Activated naive CD8-positive, alpha-beta T cell treated with anti-CD3 and anti-CD28 coated beads, Interleukin-2, amount 10 ng/mL, durations not matched to agents 7 days and 5 days (primary cell): ENCODE results near the gene PAOX. TPM values are rescaled to one million over a fixed set of nuclear protein-coding genes. Genes with fewer than 3 reads are reported as not detected.
"Not testable (repeated sequence)": the region's sequence is repeated elsewhere in the genome, so short reads cannot be mapped to it uniquely, and the experiment has no call there.

Experiments
- ATAC-seq: fragments of 150-1000 bp; cut with Tn5 transposase; one replicate; pipeline ENCODE4 v1.10.0; 2021; ENCODE audit warnings: low read depth, moderate library complexity
- POLR2A ChIA-PET: fragments of 350-600 bp; sonication (Branson Sonifier 250); formaldehyde crosslinking; loops from one replicate; lab custom pipeline; 2021; ENCODE audit warnings: antibody characterized with exemption; lab: Charles Lee
- DNase-seq: peaks from one replicate; pipeline ENCODE4 v3.0.0; 2021
- H3K27ac Mint-ChIP-seq: one replicate; pipeline ENCODE4 v1.8.0; 2022; ENCODE audit warnings: mild to moderate bottlenecking, mixed read lengths
- H3K27me3 Mint-ChIP-seq: one replicate; pipeline ENCODE4 v1.8.0; 2022; ENCODE audit warnings: mild to moderate bottlenecking, moderate library complexity, mixed read lengths
- H3K36me3 Mint-ChIP-seq: one replicate; pipeline ENCODE4 v1.8.0; 2021; ENCODE audit warnings: mild to moderate bottlenecking, mixed read lengths
- H3K4me1 Mint-ChIP-seq: one replicate; pipeline ENCODE4 v1.8.0; 2021; ENCODE audit warnings: mixed read lengths
- H3K4me3 Mint-ChIP-seq: one replicate; pipeline ENCODE4 v1.8.0; 2022; ENCODE audit warnings: mild to moderate bottlenecking, moderate library complexity, mixed read lengths
- H3K9me3 Mint-ChIP-seq: one replicate; pipeline ENCODE4 v1.8.0; 2021; ENCODE audit warnings: mixed read lengths
- total RNA-seq, 2 experiments: library from RNA; stranded (reverse); gene quantifications; one replicate each; pipeline ENCODE4 v1.2.3, GENCODE V29; 2021

PAOX gene
- total RNA-seq, 2 experiments from 2014 or later, result 7.2 to 9.9 TPM

DNA sequence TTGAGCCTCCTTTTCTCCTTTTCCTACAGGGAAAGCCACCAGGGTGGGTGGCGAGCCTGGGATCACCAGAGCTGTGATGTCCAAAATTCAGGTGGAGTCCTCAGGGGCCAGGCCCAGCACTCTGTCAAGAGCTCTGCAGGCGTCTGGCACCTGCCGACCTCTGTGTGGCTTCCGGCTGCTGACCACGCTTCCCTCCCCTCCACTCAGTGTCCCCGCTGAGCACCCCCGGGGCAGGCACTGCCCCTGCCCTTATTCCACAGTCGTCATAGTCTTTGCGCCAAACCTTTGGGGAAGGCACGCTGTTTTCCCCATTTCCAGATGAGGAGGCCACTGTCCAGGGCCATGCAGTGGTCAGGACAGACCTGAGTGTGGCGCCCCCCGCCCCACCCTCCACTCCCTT lies 22.4 kb downstream of the PAOX start:
- Mint-ChIP-seq H3K27ac (peak overlapping the region; percentile 83), H3K4me3 (peak overlapping the region; percentile 58), H3K27me3 (no peaks in the 10 kb centered on the region), H3K36me3 (peaks cover 35% of the 10 kb centered on the region), H3K4me1 (peaks cover 31% of the 10 kb centered on the region), H3K9me3 (no peaks in the 10 kb centered on the region)
- ATAC-seq (peak; percentile 21), DNase-seq (no peak)
- POLR2A ChIA-PET, result interaction anchor here (1.2 to 1.9 kb wide), 2 partner anchors 11 to 28 kb away, joined by 3 to 12 read pairs; no protein-coding TSS in a partner anchor

DNA sequence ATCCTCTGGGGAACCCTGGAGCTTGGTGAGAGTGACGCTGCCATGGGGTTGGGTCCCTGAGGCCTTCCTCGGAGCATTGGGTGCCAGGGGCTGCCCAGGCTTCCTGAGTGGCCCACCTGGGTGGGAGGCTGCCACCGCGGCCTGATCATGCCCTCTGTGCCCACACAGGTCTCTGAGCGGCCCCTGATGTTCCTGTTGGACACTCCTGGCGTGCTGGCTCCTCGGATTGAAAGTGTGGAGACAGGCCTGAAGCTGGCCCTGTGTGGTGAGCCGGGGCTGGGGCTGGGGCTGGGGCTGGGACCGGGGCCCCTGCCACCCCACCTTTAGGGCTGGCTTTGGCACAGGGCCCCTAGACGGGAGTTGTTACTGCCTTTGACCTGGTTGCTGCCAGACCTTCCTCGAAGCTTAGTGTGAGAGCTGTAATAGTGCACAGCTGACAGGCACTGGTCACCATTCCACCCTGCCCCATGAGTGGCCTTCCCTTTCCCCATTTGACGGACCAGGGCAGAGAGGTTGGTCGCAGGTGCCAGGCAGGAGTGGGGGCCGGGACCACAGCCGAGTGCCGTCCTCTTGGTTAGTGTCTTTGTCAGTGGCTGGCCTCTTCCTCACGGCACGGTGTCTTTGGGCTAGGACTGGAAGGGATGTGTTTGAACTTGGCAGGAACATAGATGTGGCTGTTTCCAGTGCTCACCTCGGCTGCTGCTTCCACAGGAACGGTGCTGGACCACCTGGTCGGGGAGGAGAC lies 23.1 kb downstream of the PAOX start:
- POLR2A ChIA-PET, result interaction anchor here (1.9 kb wide), 1 partner anchor 12 kb away, joined by 12 read pairs; no protein-coding TSS in a partner anchor

DNA sequence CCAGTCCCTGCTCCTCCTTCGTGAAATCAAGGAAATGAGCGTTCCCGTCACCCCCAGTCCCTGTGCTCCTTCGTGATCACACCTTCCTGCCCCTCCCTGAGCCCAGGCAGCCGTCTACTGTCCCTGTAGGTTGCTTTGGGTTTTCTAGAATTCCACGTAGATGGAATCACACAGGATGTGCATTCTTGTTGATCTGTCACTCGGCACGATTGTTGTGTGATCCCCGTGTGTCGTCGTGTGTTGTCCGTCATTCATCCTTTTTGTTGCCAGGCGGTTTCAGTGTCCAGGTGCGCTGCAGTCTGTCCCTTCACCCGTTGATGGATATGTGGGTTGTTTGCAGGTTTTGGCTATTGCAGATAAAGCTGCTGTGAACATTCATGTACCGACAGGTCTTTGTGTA lies 24.3 kb downstream of the PAOX start:
- peaks cover under 1% of the 10 kb centered on the region for H3K9me3 Mint-ChIP-seq
- ATAC-seq (no peak), DNase-seq (no peak)
- H3K4me1 Mint-ChIP-seq, result peaks cover 36% of the 10 kb centered on the region
- H3K4me3 Mint-ChIP-seq, result no peak overlapping the region
- H3K36me3 Mint-ChIP-seq, result peaks cover 44% of the 10 kb centered on the region
- H3K27ac Mint-ChIP-seq, result no peak overlapping the region
- POLR2A ChIA-PET, result no interaction called here
- H3K27me3 Mint-ChIP-seq, result no peaks in the 10 kb centered on the region

More for the DNA sequence above, 23.1 kb downstream of the PAOX start:
- no peaks in the 10 kb centered on the region for H3K9me3 Mint-ChIP-seq
- H3K27ac Mint-ChIP-seq, result peak overlapping the region; percentile 38
- ATAC-seq (no peak), DNase-seq (no peak)
- H3K27me3 Mint-ChIP-seq, result no peaks in the 10 kb centered on the region
- no peak overlapping the region for H3K4me3 Mint-ChIP-seq
- H3K36me3 Mint-ChIP-seq, result peaks cover 41% of the 10 kb centered on the region
- peaks cover 34% of the 10 kb centered on the region for H3K4me1 Mint-ChIP-seq

DNA sequence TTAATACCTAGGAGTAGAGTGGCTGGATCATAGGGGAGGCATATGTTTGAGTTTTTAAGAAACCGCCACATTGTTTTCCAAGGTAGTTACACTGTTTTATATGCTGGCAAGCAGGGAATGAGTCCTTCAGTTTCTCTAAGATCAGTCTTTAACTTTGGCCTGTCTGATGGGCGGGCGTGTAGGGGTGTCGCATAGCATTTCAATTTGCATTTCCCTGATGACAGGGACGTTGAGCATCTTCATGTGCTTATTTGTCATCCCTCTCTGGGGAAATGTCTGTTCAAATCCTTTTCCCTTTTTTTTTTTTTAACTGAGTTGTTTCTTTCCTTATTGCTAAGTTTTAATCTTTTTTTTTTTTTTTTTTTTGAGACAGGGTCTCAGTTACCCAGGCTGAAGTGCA lies 24.7 kb downstream of the PAOX start:
- H3K9me3 Mint-ChIP-seq, result peaks cover 3% of the 10 kb centered on the region
- H3K27ac Mint-ChIP-seq, result no peak overlapping the region
- no peak overlapping the region for H3K4me3 Mint-ChIP-seq
- no peaks in the 10 kb centered on the region for H3K27me3 Mint-ChIP-seq
- peaks cover 36% of the 10 kb centered on the region for H3K4me1 Mint-ChIP-seq
- POLR2A ChIA-PET, result no interaction called here
- ATAC-seq, result no peak
- H3K36me3 Mint-ChIP-seq, result peaks cover 48% of the 10 kb centered on the region
- DNase-seq, result no peak

DNA sequence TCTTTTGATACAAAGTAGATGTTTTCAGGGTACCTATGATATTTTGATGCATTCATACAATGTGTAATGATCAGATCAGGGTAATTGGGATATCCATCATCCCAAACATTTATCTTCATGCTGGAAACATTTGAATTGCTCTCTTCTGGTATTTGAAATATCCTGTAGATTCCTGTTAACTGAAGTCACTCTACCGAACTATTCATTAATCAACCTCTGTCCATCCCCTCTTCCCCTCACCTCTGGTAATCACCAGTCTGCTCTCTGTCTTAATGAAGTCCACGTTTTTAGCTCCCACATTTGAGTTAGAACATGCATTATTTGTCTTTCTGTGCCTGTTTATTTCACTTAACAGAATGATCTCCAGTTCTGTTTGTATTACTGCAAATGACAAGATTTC lies 26.2 kb downstream of the PAOX start:
- ATAC-seq, result no peak
- POLR2A ChIA-PET, result no interaction called here
- Mint-ChIP-seq H3K36me3 (peaks cover 61% of the 10 kb centered on the region), H3K27me3 (no peaks in the 10 kb centered on the region), H3K4me3 (no peak overlapping the region), H3K27ac (no peak overlapping the region), H3K4me1 (peaks cover 30% of the 10 kb centered on the region), H3K9me3 (peaks cover 9% of the 10 kb centered on the region)
- DNase-seq, result no peak

DNA sequence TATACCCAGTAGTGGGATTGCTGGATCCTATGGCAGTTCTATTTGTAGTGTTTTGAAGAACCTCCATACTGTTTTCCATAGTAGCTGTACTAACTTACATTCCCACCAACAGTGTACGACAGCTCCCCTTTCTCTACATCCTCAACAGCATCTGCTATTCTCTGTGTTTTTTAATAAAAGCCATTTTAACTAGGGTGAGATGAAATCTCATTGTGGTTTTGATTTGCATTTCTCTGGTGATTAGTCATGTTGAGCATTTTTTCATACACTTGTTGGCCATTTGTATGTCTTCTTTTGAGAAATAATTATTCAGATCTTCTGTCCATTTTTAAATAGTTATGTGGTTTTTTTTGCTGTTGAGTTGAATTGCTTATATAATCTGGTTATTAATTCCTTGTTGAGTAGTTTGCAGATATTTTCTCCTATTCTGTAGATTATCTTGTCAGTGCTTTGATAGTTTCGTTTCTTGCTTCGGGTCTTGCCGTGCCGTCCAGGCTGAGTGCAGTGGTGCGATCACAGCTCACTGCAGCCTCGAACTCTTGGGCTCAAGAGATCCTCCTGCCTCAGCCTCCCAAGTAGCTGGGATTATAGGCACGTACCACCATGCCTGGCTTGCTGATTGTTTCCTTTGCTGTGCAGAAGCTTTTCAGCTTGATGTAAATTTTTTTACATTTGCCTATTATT lies 26.9 kb downstream of the PAOX start:
- DNase-seq (no peak), ATAC-seq (no peak)
- no peaks in the 10 kb centered on the region for H3K27me3 Mint-ChIP-seq
- no peak overlapping the region for H3K4me3 Mint-ChIP-seq
- POLR2A ChIA-PET, result no interaction called here
- peaks cover 67% of the 10 kb centered on the region for H3K36me3 Mint-ChIP-seq
- no peak overlapping the region for H3K27ac Mint-ChIP-seq
- H3K9me3 Mint-ChIP-seq, result peaks cover 10% of the 10 kb centered on the region
- H3K4me1 Mint-ChIP-seq, result peaks cover 26% of the 10 kb centered on the region

DNA sequence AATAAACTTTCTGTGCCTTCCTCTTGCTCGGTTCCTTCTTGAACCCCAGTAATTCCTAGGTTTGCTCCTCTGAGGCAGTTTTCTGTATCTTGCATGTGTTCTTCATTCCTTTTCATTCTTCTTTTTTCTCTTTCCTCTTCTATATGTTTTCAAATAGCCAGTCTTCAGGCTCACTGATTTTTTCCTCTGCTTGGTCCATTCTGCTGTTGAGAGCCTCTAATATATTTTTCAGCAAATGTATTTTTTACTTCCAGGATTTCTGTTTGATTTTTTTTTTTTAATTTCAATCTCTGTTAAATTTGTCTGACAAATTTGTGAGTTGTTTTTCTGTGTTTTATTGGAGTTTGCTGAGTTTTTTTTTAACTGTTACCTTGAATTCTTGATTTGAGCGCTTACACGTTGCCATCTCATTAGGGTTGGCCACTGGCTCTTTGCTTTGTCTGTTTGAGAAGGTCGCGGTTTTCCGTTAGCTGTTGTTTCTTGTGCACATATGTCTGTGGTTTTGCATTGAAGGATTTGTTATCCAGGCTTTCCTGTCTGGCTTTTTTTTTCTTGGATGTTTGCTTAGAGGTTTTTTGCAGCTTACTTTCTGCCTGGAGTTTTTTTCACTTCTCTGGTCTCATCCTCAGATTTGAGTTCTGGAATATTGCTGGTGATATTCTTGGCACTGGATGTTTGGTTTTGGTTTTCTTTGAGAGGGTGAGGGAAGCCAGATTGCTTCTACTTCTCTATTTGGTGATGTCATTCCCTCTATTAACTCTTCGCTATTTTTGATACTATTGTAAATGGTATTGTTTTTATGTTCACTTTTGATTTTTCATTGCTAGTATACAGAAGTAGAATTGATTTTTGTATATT lies 32.7 kb downstream of the PAOX start:
- ATAC-seq (no peak), DNase-seq (no peak)
- Mint-ChIP-seq H3K4me3 (no peak overlapping the region), H3K9me3 (peaks cover 31% of the 10 kb centered on the region), H3K27ac (no peak overlapping the region), H3K36me3 (peaks cover 83% of the 10 kb centered on the region), H3K27me3 (no peaks in the 10 kb centered on the region), H3K4me1 (peaks cover 10% of the 10 kb centered on the region)
- POLR2A ChIA-PET, result interaction anchor here (1.5 kb wide), 1 partner anchor 10 kb away, joined by 4 read pairs; no protein-coding TSS in a partner anchor

DNA sequence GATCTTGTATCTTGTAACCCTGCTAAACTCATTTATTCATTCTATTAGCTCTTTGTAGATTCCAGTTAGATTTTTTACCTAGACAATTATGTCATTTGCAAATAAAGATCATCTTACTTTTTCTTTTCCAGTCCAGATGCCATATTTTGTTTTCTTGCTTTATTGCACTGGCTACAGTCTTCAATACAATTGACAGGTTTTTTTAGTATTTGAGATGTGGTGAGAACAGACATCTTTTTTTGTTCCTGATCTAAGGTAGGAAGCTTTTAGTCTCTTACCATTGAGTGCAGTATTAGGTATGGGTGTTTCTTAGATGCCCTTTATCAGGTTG lies 33.3 kb downstream of the PAOX start:
- Mint-ChIP-seq H3K9me3 (peaks cover 31% of the 10 kb centered on the region), H3K27ac (no peak overlapping the region), H3K4me1 (peaks cover 7% of the 10 kb centered on the region), H3K4me3 (no peak overlapping the region), H3K27me3 (no peaks in the 10 kb centered on the region), H3K36me3 (peaks cover 78% of the 10 kb centered on the region)
- ATAC-seq (no peak), DNase-seq (no peak)
- POLR2A ChIA-PET, result interaction anchor here (1.5 kb wide), 1 partner anchor 10 kb away, joined by 4 read pairs; no protein-coding TSS in a partner anchor

DNA sequence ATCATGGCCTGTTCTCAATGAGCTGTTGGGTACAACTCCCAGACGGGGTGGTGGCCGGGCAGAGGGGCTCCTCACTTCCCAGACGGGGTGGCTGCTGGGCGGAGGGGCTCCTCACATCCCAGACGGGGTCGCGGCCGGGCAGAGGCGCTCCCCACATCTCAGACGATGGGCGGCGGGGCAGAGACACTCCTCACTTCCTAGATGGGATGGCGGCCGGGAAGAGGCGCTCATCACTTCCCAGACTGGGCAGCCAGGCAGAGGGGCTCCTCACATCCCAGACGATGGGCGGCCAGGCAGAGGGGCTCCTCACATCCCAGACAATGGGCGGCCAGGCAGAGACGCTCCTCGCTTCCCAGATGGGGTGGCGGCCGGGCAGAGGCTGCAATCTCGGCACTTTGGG lies 35.3 kb downstream of the PAOX start:
- H3K4me1 Mint-ChIP-seq, ATAC-seq, DNase-seq, POLR2A ChIA-PET, H3K4me3 Mint-ChIP-seq, H3K27me3 Mint-ChIP-seq, H3K27ac Mint-ChIP-seq: not testable (repeated sequence)
- peaks cover 60% of the 10 kb centered on the region for H3K36me3 Mint-ChIP-seq
- peaks cover 27% of the 10 kb centered on the region for H3K9me3 Mint-ChIP-seq

DNA sequence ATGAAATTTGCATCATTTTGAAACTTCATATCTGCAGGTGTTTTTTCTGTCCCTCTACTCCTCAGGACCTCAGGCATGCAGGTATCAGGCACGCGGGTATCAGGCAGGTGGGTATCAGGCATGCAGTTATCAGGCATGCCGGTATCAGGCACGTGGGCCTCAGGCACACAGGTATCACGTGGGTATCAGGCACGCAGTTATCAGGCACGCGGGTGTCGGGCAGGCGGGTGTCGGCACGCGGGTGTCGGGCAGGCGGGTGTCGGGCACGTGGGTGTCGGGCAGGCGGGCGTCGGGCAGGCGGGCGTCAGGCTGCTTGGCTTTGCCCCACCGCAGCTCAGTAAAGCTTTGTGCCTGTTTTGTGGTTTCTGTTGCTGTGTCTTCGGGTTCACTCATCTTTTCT lies 36.7 kb downstream of the PAOX start:
- Mint-ChIP-seq H3K36me3 (peaks cover 48% of the 10 kb centered on the region), H3K4me3 (no peak overlapping the region), H3K27me3 (no peaks in the 10 kb centered on the region), H3K4me1 (peaks cover 1% of the 10 kb centered on the region), H3K27ac (no peak overlapping the region), H3K9me3 (peaks cover 21% of the 10 kb centered on the region)
- DNase-seq (peak; percentile 21), ATAC-seq (no peak)
- POLR2A ChIA-PET, result no interaction called here

DNA sequence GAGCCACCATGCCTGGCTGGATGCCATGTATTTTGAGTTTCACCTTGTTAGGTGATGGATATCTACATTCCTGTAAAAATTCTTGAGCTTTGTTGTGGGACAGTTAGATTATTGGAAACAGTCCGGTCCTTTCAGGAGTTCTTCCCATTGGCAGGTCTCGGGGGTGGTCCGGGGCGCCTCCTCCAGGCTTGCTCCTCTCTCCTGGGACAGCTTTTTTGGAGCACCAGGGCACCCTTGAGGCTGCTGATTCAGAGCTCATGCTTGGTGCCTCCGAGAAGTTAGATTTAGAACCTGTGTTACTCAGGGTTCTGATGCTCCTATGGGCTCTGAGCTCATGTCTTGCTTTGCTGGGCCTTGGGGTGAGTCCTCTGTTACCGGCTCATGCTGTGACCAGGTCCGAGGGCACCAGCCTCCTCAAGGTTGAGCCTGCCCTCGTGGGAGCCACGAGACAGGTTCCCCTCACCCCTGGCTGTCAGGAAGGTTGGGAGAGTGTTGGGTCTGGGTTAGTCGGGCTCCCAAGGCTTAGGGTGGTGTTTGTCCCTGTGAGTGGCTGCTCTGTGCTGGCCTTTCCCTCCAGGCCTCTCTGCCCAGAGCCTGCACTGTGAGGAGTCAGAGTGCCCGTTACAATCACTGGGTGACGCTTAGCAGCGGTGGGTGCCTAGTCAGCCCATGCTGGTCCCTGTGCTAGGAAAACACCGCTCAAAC lies 39.4 kb downstream of the PAOX start:
- Mint-ChIP-seq H3K4me1 (peaks cover 1% of the 10 kb centered on the region), H3K9me3 (peaks cover 11% of the 10 kb centered on the region), H3K27me3 (peaks cover 6% of the 10 kb centered on the region), H3K36me3 (peaks cover 23% of the 10 kb centered on the region), H3K27ac (no peak overlapping the region), H3K4me3 (no peak overlapping the region)
- POLR2A ChIA-PET, result interaction anchor here (1.4 kb wide), 1 partner anchor 37 kb away, joined by 3 read pairs; no protein-coding TSS in a partner anchor
- ATAC-seq, result no peak
- no peak for DNase-seq

DNA sequence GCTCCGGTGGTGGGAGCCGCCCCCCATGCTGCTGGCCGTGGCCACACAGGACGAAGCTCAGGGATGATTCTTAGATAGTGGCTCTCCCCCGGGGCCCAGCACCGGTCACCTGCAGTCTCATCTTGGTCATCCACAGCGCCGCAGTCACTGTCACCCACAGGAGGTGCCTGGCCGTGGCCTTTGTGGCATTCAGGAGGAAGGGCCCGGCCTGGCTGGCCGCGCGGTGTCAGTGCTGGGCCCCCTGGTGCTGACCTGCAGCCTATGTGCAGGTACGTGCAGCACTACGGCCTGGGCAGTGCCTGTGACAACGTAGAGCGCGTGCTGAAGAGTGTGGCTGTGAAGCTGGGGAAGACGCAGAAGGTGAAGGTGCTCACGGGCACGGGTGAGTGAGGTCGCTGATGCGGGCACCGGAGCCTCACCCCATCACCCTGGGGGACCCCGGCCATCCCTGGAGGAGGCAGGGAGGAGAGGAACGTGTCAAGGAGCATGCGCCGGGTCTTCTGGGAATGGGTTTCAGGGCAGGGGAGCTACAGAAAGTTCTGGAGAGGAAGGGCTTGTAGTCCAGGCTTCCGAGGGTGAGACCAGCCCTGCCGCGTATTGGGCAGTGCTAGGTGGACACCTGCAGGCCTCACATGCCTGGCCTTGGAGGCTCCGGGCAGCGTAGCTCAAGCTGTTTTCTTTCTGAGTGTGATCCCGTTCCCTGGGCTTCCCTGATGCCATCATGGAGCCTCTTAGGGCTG lies 40.3 kb downstream of the PAOX start:
- Mint-ChIP-seq H3K4me3 (no peak overlapping the region), H3K27ac (no peak overlapping the region), H3K9me3 (peaks cover 9% of the 10 kb centered on the region), H3K27me3 (peaks cover 9% of the 10 kb centered on the region), H3K4me1 (peaks cover 1% of the 10 kb centered on the region), H3K36me3 (peaks cover 16% of the 10 kb centered on the region)
- no peak for ATAC-seq
- DNase-seq, result no peak
- POLR2A ChIA-PET, result interaction anchor here (1.4 kb wide), 1 partner anchor 38 kb away, joined by 3 read pairs; no protein-coding TSS in a partner anchor
